Liver (tissue), 9 donors: ENCODE data around the gene UBAP1. TPM values are rescaled to one million over a fixed set of nuclear protein-coding genes. Genes with fewer than 3 reads are reported as not detected.

ENCODE experiments used
- DNase-seq: peaks from one replicate; pipeline ENCODE4 v3.0.0-alpha.2; 2017; ENCODE audit warnings: low spot score
- H3K27ac ChIP-seq, 2 donors: one replicate each; pipeline ENCODE4 v1.7.0; 2013; ENCODE audit warnings: inconsistent platforms in 2 of 2, low read length in 2 of 2, control low read depth in 1 of 2, low read depth in 1 of 2, mild to moderate bottlenecking in 1 of 2
- H3K27me3 ChIP-seq, 4 donors: one replicate each; pipeline versions ENCODE4 v1.6.1 to v1.7.0; 2013; ENCODE audit warnings: low read length in 3 of 4, inconsistent platforms in 1 of 4, mild to moderate bottlenecking in 1 of 4, moderate library complexity in 1 of 4; ENCODE audit not compliant: control insufficient read depth in 4 of 4, insufficient read depth in 4 of 4
- H3K36me3 ChIP-seq, 4 donors: one replicate each; pipeline versions ENCODE4 v1.6.1 to v1.7.0; 2013; ENCODE audit warnings: low read length in 3 of 4, mild to moderate bottlenecking in 3 of 4, low read depth in 1 of 4, moderate library complexity in 1 of 4; ENCODE audit not compliant: control insufficient read depth in 4 of 4, insufficient read depth in 3 of 4
- H3K4me1 ChIP-seq, 4 donors: one replicate each; pipeline versions ENCODE4 v1.6.1 to v1.7.0; 2013; ENCODE audit warnings: low read length in 3 of 4, mild to moderate bottlenecking in 3 of 4, moderate library complexity in 1 of 4; ENCODE audit not compliant: control insufficient read depth in 4 of 4, insufficient read depth in 4 of 4
- H3K4me3 ChIP-seq, 3 donors: one replicate each; pipeline versions ENCODE4 v1.6.1 to v1.7.0; 2013; ENCODE audit warnings: low read length in 3 of 3, control low read depth in 1 of 3, low read depth in 1 of 3, mild to moderate bottlenecking in 1 of 3
- H3K9ac ChIP-seq, 2 donors: one replicate each; pipeline ENCODE4 v1.7.0; 2013; ENCODE audit warnings: low read length in 2 of 2, mild to moderate bottlenecking in 2 of 2, moderate library complexity in 2 of 2, control low read depth in 1 of 2, low read depth in 1 of 2
- H3K9me3 ChIP-seq, 4 donors: one replicate each; pipeline versions ENCODE4 v1.6.1 to v1.7.0; 2013; ENCODE audit warnings: low read length in 3 of 4; ENCODE audit not compliant: control insufficient read depth in 4 of 4
- EGR1 ChIP-seq, 2 donors: IDR thresholded peaks; 2 replicates each; pipeline ENCODE4 v1.6.1; 2016 to 2018; ENCODE audit warnings: antibody characterized with exemption in 2 of 2, low read depth in 2 of 2
- FOXA1 ChIP-seq: IDR thresholded peaks from 2 replicates; pipeline ENCODE4 v1.6.1; 2016; ENCODE audit warnings: antibody characterized with exemption
- FOXA2 ChIP-seq: IDR thresholded peaks from 2 replicates; pipeline ENCODE4 v1.6.1; 2016; ENCODE audit warnings: antibody characterized with exemption
- GABPA ChIP-seq, 2 donors: IDR thresholded peaks in 1 of 2; conservative IDR thresholded peaks in 1 of 2; 2 replicates each; pipeline ENCODE4 v1.6.1; 2016; ENCODE audit warnings: antibody characterized with exemption in 2 of 2, mild to moderate bottlenecking in 1 of 2, moderate library complexity in 1 of 2
- HNF4A ChIP-seq, 2 donors: conservative IDR thresholded peaks; 2 replicates each; pipeline ENCODE4 v1.6.1; 2016; ENCODE audit warnings: antibody characterized with exemption in 2 of 2, mild to moderate bottlenecking in 2 of 2
- HNF4G ChIP-seq: IDR thresholded peaks from 2 replicates; pipeline ENCODE4 v1.6.1; 2016; ENCODE audit warnings: antibody characterized with exemption
- JUND ChIP-seq, 2 donors: IDR thresholded peaks; 2 replicates each; pipeline ENCODE4 v1.6.1; 2016; ENCODE audit warnings: antibody characterized with exemption in 2 of 2
- NR2F2 ChIP-seq: IDR thresholded peaks from 2 replicates; pipeline ENCODE4 v1.6.1; 2016; ENCODE audit warnings: antibody characterized with exemption
- RAD21 ChIP-seq, 2 donors: IDR thresholded peaks; 2 replicates each; pipeline ENCODE4 v1.6.1; 2016; ENCODE audit warnings: antibody characterized with exemption in 2 of 2, mild to moderate bottlenecking in 2 of 2
- RXRA ChIP-seq, 2 donors: IDR thresholded peaks; 2 replicates each; pipeline ENCODE4 v1.6.1; 2017 to 2018; ENCODE audit warnings: antibody characterized with exemption in 2 of 2, mild to moderate bottlenecking in 1 of 2
- SP1 ChIP-seq: IDR thresholded peaks from 2 replicates; pipeline ENCODE4 v1.6.1; 2018; ENCODE audit warnings: antibody characterized with exemption, mild to moderate bottlenecking
- TAF1 ChIP-seq: conservative IDR thresholded peaks from 2 replicates; pipeline ENCODE4 v1.6.1; 2016; ENCODE audit warnings: antibody characterized with exemption, mild to moderate bottlenecking
- YY1 ChIP-seq: IDR thresholded peaks from 2 replicates; pipeline ENCODE4 v1.6.1; 2016; ENCODE audit warnings: antibody characterized with exemption, mild to moderate bottlenecking
- WGBS: extraction: QIAGEN DNeasy Blood & Tissue Kit; methylation state at CpG from one replicate; pipeline ENCODE4 v1.1.7; 2013; 5-methylcytosine and 5-hydroxymethylcytosine counted together
- polyA plus RNA-seq, 2 donors: library from polyadenylated mRNA; stranded (reverse) in 1 of 2; unstranded in 1 of 2; fragments of 200-250 nt in 1 of 2; fragments of >200 nt in 1 of 2; fragmentation: Nextera tagmentation in 1 of 2; extraction: Ambion mirVana in 1 of 2; gene quantifications; one replicate each; pipeline versions ENCODE4 v1.2.1 to v1.2.3, GENCODE V29; 2013 to 2015
- total RNA-seq, 2 donors: library from RNA; depleted of rRNA; stranded (reverse); fragments of >200 nt; gene quantifications; one replicate each; pipeline ENCODE4 v1.2.3, GENCODE V29; 2014
- TF ChIP-seq, protein P1 (sequence below): IDR thresholded peaks from 2 replicates; pipeline ENCODE4 v1.6.1; 2016; ENCODE audit warnings: antibody characterized with exemption, mild to moderate bottlenecking
- TF ChIP-seq, protein P2 (sequence below): fragments of 150-350 bp; IDR thresholded peaks from 2 replicates; pipeline ENCODE4 v1.5.1; 2017; ENCODE audit warnings: improper control_type of control experiment, low read depth, low read length; ENCODE audit not compliant: missing input control
- TF ChIP-seq, protein P3 (sequence below): IDR thresholded peaks from 2 replicates; pipeline ENCODE4 v1.6.1; 2016; ENCODE audit warnings: antibody characterized with exemption
- TF ChIP-seq, protein P4 (sequence below): IDR thresholded peaks from 2 replicates; pipeline ENCODE4 v1.6.1; 2016; ENCODE audit warnings: antibody characterized with exemption
- TF ChIP-seq, protein P5 (sequence below): IDR thresholded peaks from 2 replicates; pipeline ENCODE4 v1.6.1; 2016; ENCODE audit warnings: antibody characterized with exemption
- donor health status: healthy.
- donor health status: healthy.
- donor health status: healthy.
- donor health status: healthy.
- donor health status: healthy.

Gene UBAP1
- total RNA-seq (10 to 100 TPM; 23.4 to 31.6 TPM), polyA plus RNA-seq (10 to 100 TPM; 21.2 to 24.0 TPM)

DNA sequence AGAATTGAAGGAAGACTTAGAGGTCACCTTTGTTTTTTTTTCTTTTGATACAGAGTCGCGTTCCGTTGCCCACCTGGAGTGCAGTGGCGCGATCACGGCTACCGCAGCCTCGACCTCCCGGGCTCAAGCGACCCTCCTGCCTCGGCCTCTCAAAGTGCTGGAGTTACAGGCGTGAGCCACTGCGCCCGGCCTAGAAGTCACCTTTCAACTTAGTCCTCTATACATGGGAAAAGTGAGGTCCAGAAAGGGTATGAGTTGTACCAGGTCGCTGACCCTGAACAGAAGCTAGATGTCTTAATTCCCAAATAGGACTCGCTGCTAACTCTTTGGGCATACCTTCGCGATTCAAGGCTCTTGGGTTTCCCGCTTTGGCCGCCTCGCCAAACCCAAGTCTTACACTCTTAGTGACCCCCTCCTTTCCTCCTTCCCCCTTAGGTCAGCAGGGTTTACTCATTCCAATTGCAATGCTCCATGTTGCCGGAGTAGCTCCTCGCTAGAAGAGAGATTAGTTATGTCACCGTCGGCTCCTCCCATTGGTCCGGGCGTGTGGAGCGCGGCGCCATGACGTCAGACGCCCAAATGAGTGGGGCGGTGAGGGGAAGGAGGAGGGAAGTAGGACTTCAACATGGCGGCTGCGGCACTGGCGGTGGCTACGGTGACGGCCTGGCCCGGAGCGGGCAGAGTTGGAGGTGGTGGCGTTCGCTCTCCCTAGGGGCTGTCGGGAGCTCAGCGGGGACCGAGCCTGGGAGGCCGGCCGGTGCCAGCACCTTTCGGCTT, at the start of gene UBAP1:
Gene UBAP1, plus strand, starts transcription at position 608 of the 777 bp plus-strand sequence. CDS start 41,872 bp downstream, outside the sequence.
- Histone ChIP-seq H3K9me3 (no peaks in the 10 kb centered on the region), H3K4me3 (peak within 1 kb of the TSS; percentile 84 to 97 (median 92)), H3K36me3 (no peaks in the 10 kb centered on the region), H3K4me1 (peaks cover 3 to 9% (median 5%) of the 10 kb centered on the region in 4 donors), H3K27me3 (no peaks in the 10 kb centered on the region), H3K27ac (peak within 1 kb of the TSS; percentile 98 to 100), H3K9ac (peak within 1 kb of the TSS; percentile 94 to 98)
- 1% methylated on average over 48 of the region's 48 CpGs for WGBS
- peak; percentile 95 for DNase-seq
- peak; percentile 10 to 45 for TF ChIP-seq HNF4A (conservative IDR thresholded peaks at IDR 0.05)
- TF ChIP-seq YY1 = peak; percentile 98
- TF ChIP-seq, protein P1, sequence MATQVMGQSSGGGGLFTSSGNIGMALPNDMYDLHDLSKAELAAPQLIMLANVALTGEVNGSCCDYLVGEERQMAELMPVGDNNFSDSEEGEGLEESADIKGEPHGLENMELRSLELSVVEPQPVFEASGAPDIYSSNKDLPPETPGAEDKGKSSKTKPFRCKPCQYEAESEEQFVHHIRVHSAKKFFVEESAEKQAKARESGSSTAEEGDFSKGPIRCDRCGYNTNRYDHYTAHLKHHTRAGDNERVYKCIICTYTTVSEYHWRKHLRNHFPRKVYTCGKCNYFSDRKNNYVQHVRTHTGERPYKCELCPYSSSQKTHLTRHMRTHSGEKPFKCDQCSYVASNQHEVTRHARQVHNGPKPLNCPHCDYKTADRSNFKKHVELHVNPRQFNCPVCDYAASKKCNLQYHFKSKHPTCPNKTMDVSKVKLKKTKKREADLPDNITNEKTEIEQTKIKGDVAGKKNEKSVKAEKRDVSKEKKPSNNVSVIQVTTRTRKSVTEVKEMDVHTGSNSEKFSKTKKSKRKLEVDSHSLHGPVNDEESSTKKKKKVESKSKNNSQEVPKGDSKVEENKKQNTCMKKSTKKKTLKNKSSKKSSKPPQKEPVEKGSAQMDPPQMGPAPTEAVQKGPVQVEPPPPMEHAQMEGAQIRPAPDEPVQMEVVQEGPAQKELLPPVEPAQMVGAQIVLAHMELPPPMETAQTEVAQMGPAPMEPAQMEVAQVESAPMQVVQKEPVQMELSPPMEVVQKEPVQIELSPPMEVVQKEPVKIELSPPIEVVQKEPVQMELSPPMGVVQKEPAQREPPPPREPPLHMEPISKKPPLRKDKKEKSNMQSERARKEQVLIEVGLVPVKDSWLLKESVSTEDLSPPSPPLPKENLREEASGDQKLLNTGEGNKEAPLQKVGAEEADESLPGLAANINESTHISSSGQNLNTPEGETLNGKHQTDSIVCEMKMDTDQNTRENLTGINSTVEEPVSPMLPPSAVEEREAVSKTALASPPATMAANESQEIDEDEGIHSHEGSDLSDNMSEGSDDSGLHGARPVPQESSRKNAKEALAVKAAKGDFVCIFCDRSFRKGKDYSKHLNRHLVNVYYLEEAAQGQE = peak; percentile 82
- TF ChIP-seq HNF4G = no peak
- TF ChIP-seq JUND (IDR thresholded peaks at IDR 0.05) = peak; percentile 65 to 81
- peak; percentile 52 to 63 for TF ChIP-seq RAD21 (IDR thresholded peaks at IDR 0.05)
- no peak for TF ChIP-seq FOXA1
- no peak for TF ChIP-seq GABPA (IDR thresholded peaks at IDR 0.05 in 1 of 2, conservative IDR thresholded peaks at IDR 0.05 in 1 of 2)
- TF ChIP-seq TAF1 = peak; percentile 52
- no peak for TF ChIP-seq FOXA2
- TF ChIP-seq, protein P2, sequence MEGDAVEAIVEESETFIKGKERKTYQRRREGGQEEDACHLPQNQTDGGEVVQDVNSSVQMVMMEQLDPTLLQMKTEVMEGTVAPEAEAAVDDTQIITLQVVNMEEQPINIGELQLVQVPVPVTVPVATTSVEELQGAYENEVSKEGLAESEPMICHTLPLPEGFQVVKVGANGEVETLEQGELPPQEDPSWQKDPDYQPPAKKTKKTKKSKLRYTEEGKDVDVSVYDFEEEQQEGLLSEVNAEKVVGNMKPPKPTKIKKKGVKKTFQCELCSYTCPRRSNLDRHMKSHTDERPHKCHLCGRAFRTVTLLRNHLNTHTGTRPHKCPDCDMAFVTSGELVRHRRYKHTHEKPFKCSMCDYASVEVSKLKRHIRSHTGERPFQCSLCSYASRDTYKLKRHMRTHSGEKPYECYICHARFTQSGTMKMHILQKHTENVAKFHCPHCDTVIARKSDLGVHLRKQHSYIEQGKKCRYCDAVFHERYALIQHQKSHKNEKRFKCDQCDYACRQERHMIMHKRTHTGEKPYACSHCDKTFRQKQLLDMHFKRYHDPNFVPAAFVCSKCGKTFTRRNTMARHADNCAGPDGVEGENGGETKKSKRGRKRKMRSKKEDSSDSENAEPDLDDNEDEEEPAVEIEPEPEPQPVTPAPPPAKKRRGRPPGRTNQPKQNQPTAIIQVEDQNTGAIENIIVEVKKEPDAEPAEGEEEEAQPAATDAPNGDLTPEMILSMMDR = no peak
- TF ChIP-seq, protein P3, sequence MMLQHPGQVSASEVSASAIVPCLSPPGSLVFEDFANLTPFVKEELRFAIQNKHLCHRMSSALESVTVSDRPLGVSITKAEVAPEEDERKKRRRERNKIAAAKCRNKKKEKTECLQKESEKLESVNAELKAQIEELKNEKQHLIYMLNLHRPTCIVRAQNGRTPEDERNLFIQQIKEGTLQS = peak; percentile 16
- TF ChIP-seq, protein P4, sequence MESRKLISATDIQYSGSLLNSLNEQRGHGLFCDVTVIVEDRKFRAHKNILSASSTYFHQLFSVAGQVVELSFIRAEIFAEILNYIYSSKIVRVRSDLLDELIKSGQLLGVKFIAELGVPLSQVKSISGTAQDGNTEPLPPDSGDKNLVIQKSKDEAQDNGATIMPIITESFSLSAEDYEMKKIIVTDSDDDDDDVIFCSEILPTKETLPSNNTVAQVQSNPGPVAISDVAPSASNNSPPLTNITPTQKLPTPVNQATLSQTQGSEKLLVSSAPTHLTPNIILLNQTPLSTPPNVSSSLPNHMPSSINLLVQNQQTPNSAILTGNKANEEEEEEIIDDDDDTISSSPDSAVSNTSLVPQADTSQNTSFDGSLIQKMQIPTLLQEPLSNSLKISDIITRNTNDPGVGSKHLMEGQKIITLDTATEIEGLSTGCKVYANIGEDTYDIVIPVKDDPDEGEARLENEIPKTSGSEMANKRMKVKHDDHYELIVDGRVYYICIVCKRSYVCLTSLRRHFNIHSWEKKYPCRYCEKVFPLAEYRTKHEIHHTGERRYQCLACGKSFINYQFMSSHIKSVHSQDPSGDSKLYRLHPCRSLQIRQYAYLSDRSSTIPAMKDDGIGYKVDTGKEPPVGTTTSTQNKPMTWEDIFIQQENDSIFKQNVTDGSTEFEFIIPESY = no peak
- TF ChIP-seq NR2F2 = peak; percentile 63
- no peak for TF ChIP-seq EGR1 (IDR thresholded peaks at IDR 0.05; ENCODE audit: low read depth in 2 of 2)
- TF ChIP-seq, protein P5, sequence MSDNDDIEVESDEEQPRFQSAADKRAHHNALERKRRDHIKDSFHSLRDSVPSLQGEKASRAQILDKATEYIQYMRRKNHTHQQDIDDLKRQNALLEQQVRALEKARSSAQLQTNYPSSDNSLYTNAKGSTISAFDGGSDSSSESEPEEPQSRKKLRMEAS = no peak
- peak; percentile 87 to 97 for TF ChIP-seq RXRA (IDR thresholded peaks at IDR 0.05)
- peak; percentile 87 for TF ChIP-seq SP1
